ENCODE measurements around the gene PTPRN2.

DNA sequence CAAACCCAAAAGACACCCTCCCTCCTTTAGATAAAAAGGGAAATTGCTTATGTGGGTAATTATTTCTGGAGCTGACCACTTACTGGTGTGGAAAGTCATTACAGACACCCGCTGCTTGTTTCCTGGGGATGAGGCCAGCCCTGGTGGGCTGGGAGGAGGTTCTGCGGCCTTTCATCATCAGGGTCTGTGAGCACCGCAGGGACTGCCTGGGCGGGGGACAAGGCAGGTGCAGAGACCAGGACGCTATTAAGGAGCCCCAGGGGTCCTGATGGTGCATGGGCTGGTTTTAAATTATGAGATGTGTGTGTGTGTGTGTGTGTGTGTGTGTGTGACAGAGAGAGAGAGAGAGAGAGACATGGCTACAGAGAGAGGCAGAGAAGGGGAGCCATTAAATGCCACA lies 1079.6 kb downstream of the PTPRN2 start:
- TF ChIP-seq POLR2AphosphoS5 (IDR thresholded peaks at IDR 0.05), result no peak
- TF ChIP-seq, protein P1, sequence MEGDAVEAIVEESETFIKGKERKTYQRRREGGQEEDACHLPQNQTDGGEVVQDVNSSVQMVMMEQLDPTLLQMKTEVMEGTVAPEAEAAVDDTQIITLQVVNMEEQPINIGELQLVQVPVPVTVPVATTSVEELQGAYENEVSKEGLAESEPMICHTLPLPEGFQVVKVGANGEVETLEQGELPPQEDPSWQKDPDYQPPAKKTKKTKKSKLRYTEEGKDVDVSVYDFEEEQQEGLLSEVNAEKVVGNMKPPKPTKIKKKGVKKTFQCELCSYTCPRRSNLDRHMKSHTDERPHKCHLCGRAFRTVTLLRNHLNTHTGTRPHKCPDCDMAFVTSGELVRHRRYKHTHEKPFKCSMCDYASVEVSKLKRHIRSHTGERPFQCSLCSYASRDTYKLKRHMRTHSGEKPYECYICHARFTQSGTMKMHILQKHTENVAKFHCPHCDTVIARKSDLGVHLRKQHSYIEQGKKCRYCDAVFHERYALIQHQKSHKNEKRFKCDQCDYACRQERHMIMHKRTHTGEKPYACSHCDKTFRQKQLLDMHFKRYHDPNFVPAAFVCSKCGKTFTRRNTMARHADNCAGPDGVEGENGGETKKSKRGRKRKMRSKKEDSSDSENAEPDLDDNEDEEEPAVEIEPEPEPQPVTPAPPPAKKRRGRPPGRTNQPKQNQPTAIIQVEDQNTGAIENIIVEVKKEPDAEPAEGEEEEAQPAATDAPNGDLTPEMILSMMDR (IDR thresholded peaks at IDR 0.05), result no peak
- TF ChIP-seq POLR2A (IDR thresholded peaks at IDR 0.05), result no peak
